Neural progenitor cell (in vitro differentiated cells): ENCODE data around the gene RPS6KA2. TPM values are rescaled to one million over a fixed set of nuclear protein-coding genes. Genes with fewer than 3 reads are reported as not detected.

Experiments used
- DNase-seq: peaks from one replicate; pipeline ENCODE4 v3.0.0-alpha.2; 2016; ENCODE audit warnings: low spot score
- H2AFZ ChIP-seq: fragments of 200-600 bp; sonication (generic); replicated peaks from 2 replicates; pipeline ENCODE4 v1.6.1; 2016; ENCODE audit warnings: antibody characterized with exemption
- H3F3A ChIP-seq: fragments of 200-600 bp; sonication (generic); 2 replicates; pipeline ENCODE4 v1.6.1; 2016; ENCODE audit warnings: antibody characterized with exemption, low read depth
- H3K27ac ChIP-seq: fragments of 200-600 bp; sonication (generic); 2 replicates; pipeline ENCODE4 v1.5.1; 2016; ENCODE audit warnings: mild to moderate bottlenecking
- H3K27me3 ChIP-seq: fragments of 200-600 bp; sonication (generic); 2 replicates; pipeline ENCODE4 v1.6.1; 2016; ENCODE audit warnings: mild to moderate bottlenecking, moderate library complexity
- H3K36me3 ChIP-seq: fragments of 200-600 bp; sonication (generic); 2 replicates; pipeline ENCODE4 v1.5.1; 2016
- H3K4me1 ChIP-seq: fragments of 200-600 bp; sonication (generic); 2 replicates; pipeline ENCODE4 v1.6.1; 2016; ENCODE audit warnings: mixed run types
- H3K4me2 ChIP-seq: fragments of 200-600 bp; sonication (generic); 2 replicates; pipeline ENCODE4 v1.6.1; 2016
- H3K4me3 ChIP-seq: fragments of 200-600 bp; sonication (generic); 2 replicates; pipeline ENCODE4 v1.5.1; 2016
- H3K79me2 ChIP-seq: fragments of 200-600 bp; sonication (generic); 2 replicates; pipeline ENCODE4 v1.6.1; 2016; ENCODE audit warnings: low read depth
- H3K9ac ChIP-seq: fragments of 200-600 bp; sonication (generic); 2 replicates; pipeline ENCODE4 v1.6.1; 2016
- H3K9me3 ChIP-seq: fragments of 200-600 bp; sonication (generic); 2 replicates; pipeline ENCODE4 v1.5.1; 2016; ENCODE audit warnings: low read depth
- H4K20me1 ChIP-seq: fragments of 200-600 bp; sonication (generic); 2 replicates; pipeline ENCODE4 v1.6.1; 2016; ENCODE audit warnings: low read depth
- H3K27ac Mint-ChIP-seq: 3 replicates; pipeline ENCODE4 v1.8.0; 2021; ENCODE audit warnings: mixed read lengths
- H3K27me3 Mint-ChIP-seq: 2 replicates; pipeline ENCODE4 v1.8.0; 2022; ENCODE audit warnings: low read depth, mild to moderate bottlenecking, inconsistent platforms, moderate library complexity, mixed read lengths; ENCODE audit not compliant: insufficient read depth
- H3K36me3 Mint-ChIP-seq: 3 replicates; pipeline ENCODE4 v1.8.0; 2021; ENCODE audit warnings: mixed read lengths
- H3K4me1 Mint-ChIP-seq: 3 replicates; pipeline ENCODE4 v1.8.0; 2021; ENCODE audit warnings: mixed read lengths
- H3K4me3 Mint-ChIP-seq: 3 replicates; pipeline ENCODE4 v1.8.0; 2021; ENCODE audit warnings: mild to moderate bottlenecking, moderate library complexity, mixed read lengths
- H3K9me3 Mint-ChIP-seq: 3 replicates; pipeline ENCODE4 v1.8.0; 2020; ENCODE audit warnings: mixed read lengths
- EZH2 ChIP-seq: fragments of 200-600 bp; sonication (generic); IDR thresholded peaks from 2 replicates; pipeline ENCODE4 v1.6.1; 2017; ENCODE audit warnings: antibody characterized with exemption, mild to moderate bottlenecking, moderate library complexity
- EZH2phosphoT487 ChIP-seq: fragments of 200-600 bp; sonication (generic); IDR thresholded peaks from 2 replicates; pipeline ENCODE4 v1.6.1; 2017; ENCODE audit warnings: antibody characterized with exemption
- total RNA-seq: library from RNA; depleted of rRNA; stranded (reverse); fragments of >200 nt; gene quantifications from 2 replicates; pipeline ENCODE4 v1.2.3, GENCODE V29; 2015; ENCODE audit warnings: low replicate concordance
- TF ChIP-seq, protein P1 (sequence below): fragments of 200-600 bp; sonication (generic); IDR thresholded peaks from 2 replicates; pipeline ENCODE4 v1.5.1; 2017; ENCODE audit warnings: antibody characterized with exemption, mild to moderate bottlenecking

Gene RPS6KA2
- total RNA-seq, 1 donor from 2014 or later, result 8.2 TPM

DNA sequence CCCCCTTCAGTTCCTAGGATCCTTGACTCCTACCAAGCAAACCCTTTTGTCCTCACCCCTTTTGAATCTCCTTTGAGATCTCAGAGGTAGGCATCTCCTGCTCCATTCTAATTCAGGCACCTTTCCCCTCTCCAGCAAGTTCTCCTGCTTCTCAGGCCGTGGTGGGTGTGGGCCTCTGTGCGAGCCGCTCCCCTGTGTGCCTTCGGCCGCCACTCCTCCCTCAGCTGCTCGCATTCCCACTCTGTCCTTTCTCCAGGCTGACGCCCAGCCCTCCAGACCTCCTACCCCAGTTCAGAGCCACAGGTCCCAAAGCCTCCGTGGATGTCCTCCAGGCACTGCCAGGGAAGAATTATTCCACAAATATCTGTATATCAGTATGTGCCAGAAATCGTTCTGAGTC is 19.7 kb upstream of the RPS6KA2 start:
- H3K4me3 ChIP-seq, result no peak overlapping the region
- peaks cover 1% of the 10 kb centered on the region for H3K9me3 Mint-ChIP-seq

DNA sequence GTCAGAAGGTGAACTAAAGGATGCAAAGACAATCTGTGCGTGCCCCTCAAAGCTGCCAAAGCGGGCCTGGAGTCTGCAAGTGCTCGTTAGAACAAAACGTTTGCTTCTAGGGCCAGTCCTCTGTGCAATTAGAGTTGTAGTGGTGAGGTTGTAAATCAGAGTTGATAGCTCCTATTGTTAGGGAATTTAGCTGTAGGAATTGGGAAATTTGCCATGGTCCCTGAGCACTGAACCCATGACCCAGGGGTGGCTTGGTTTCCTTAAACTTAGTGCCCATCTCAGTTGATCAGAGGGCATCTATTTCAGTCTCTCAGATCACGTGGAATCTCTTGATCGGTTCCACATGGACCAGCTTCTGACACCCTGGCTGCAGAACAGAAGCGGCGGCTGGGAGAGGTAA is 18.8 kb upstream of the RPS6KA2 start:
- TF ChIP-seq EZH2, result no peak
- TF ChIP-seq, protein P1, sequence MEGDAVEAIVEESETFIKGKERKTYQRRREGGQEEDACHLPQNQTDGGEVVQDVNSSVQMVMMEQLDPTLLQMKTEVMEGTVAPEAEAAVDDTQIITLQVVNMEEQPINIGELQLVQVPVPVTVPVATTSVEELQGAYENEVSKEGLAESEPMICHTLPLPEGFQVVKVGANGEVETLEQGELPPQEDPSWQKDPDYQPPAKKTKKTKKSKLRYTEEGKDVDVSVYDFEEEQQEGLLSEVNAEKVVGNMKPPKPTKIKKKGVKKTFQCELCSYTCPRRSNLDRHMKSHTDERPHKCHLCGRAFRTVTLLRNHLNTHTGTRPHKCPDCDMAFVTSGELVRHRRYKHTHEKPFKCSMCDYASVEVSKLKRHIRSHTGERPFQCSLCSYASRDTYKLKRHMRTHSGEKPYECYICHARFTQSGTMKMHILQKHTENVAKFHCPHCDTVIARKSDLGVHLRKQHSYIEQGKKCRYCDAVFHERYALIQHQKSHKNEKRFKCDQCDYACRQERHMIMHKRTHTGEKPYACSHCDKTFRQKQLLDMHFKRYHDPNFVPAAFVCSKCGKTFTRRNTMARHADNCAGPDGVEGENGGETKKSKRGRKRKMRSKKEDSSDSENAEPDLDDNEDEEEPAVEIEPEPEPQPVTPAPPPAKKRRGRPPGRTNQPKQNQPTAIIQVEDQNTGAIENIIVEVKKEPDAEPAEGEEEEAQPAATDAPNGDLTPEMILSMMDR, result no peak
- TF ChIP-seq EZH2phosphoT487, result no peak

More for the DNA sequence above, 19.7 kb upstream of the RPS6KA2 start:
- no peaks in the 10 kb centered on the region for H3K9me3 ChIP-seq
- DNase-seq, result no peak
- H3K4me3 Mint-ChIP-seq, result no peak overlapping the region
- H3K27ac ChIP-seq, result no peak overlapping the region
- H3K9ac ChIP-seq, result no peak overlapping the region
- no peaks in the 10 kb centered on the region for H3K36me3 Mint-ChIP-seq
- no peaks in the 10 kb centered on the region for H3K27me3 ChIP-seq
- H3K4me2 ChIP-seq, result no peak overlapping the region
- peaks cover 14% of the 10 kb centered on the region for H3K4me1 Mint-ChIP-seq
- H3K4me1 ChIP-seq, result peaks cover 16% of the 10 kb centered on the region
- no peak overlapping the region for H2AFZ ChIP-seq
- no peaks in the 10 kb centered on the region for H3K27me3 Mint-ChIP-seq
- H4K20me1 ChIP-seq, result no peaks in the 10 kb centered on the region
- no peaks in the 10 kb centered on the region for H3K36me3 ChIP-seq
- peaks cover 35% of the 10 kb centered on the region for H3F3A ChIP-seq
- TF ChIP-seq EZH2, result no peak
- TF ChIP-seq EZH2phosphoT487, result no peak
- TF ChIP-seq, protein P1, result no peak
- H3K79me2 ChIP-seq, result no peaks in the 10 kb centered on the region
- no peak overlapping the region for H3K27ac Mint-ChIP-seq

GRCh38 chr6:166644681-166645080 is 17.6 kb upstream of the RPS6KA2 start:
- no peak overlapping the region for H3K27ac ChIP-seq
- H3K4me3 Mint-ChIP-seq, result no peak overlapping the region
- peaks cover 23% of the 10 kb centered on the region for H3F3A ChIP-seq
- no peaks in the 10 kb centered on the region for H3K36me3 ChIP-seq
- peaks cover 5% of the 10 kb centered on the region for H3K4me1 ChIP-seq
- no peaks in the 10 kb centered on the region for H3K36me3 Mint-ChIP-seq
- no peak overlapping the region for H3K4me2 ChIP-seq
- H3K4me3 ChIP-seq, result no peak overlapping the region
- H3K79me2 ChIP-seq, result no peaks in the 10 kb centered on the region
- no peaks in the 10 kb centered on the region for H3K9me3 ChIP-seq
- H3K27me3 Mint-ChIP-seq, result no peaks in the 10 kb centered on the region
- no peak overlapping the region for H3K9ac ChIP-seq
- H3K4me1 Mint-ChIP-seq, result peaks cover 3% of the 10 kb centered on the region
- TF ChIP-seq EZH2phosphoT487, result no peak
- no peak for TF ChIP-seq EZH2
- TF ChIP-seq, protein P1, result no peak
- H3K27ac Mint-ChIP-seq, result no peak overlapping the region
- DNase-seq, result no peak
- no peak overlapping the region for H2AFZ ChIP-seq
- peaks cover 3% of the 10 kb centered on the region for H3K9me3 Mint-ChIP-seq
- no peaks in the 10 kb centered on the region for H3K27me3 ChIP-seq
- H4K20me1 ChIP-seq, result no peaks in the 10 kb centered on the region

More for the DNA sequence above, 18.8 kb upstream of the RPS6KA2 start:
- H3K4me3 Mint-ChIP-seq, result no peak overlapping the region
- H2AFZ ChIP-seq, result no peak overlapping the region
- no peaks in the 10 kb centered on the region for H4K20me1 ChIP-seq
- H3K4me1 Mint-ChIP-seq, result peaks cover 13% of the 10 kb centered on the region
- peaks cover 35% of the 10 kb centered on the region for H3F3A ChIP-seq
- no peak overlapping the region for H3K9ac ChIP-seq
- H3K27me3 Mint-ChIP-seq, result no peaks in the 10 kb centered on the region
- no peak overlapping the region for H3K27ac ChIP-seq
- no peaks in the 10 kb centered on the region for H3K27me3 ChIP-seq
- H3K4me1 ChIP-seq, result peaks cover 16% of the 10 kb centered on the region
- H3K9me3 Mint-ChIP-seq, result peaks cover 3% of the 10 kb centered on the region
- H3K79me2 ChIP-seq, result no peaks in the 10 kb centered on the region
- no peak overlapping the region for H3K4me3 ChIP-seq
- no peak overlapping the region for H3K4me2 ChIP-seq
- DNase-seq, result no peak
- no peak overlapping the region for H3K27ac Mint-ChIP-seq
- no peaks in the 10 kb centered on the region for H3K9me3 ChIP-seq
- H3K36me3 Mint-ChIP-seq, result no peaks in the 10 kb centered on the region
- no peaks in the 10 kb centered on the region for H3K36me3 ChIP-seq
